ENCODE measurements around the gene MEMO1. TPM values are rescaled to one million over a fixed set of nuclear protein-coding genes. Genes with fewer than 3 reads are reported as not detected.

Gene MEMO1
- total and polyA plus RNA-seq, 8 donors, result 33.0 to 47.3 (median 38.1) TPM

GRCh38 chr2:31828891-31829290 is 181.9 kb downstream of the MEMO1 start:
- Histone ChIP-seq H3K27ac (no peak overlapping the region), H3K4me1 (no peaks in the 10 kb centered on the region), H3K4me3 (no peak overlapping the region), H3K9me3 (peaks cover 0 to 31% of the 10 kb centered on the region in 2 donors), H3K36me3 (no peaks in the 10 kb centered on the region), H3K27me3 (no peaks in the 10 kb centered on the region)
- intact Hi-C loops (cut with DNase I), result no loop called here
- DNase-seq, result no peak
- no peak for TF ChIP-seq CTCF (IDR thresholded peaks at IDR 0.05)
- no peak for ATAC-seq

- no peaks in the 10 kb centered on the region for H3K4me1 ChIP-seq
- H3K27me3 ChIP-seq, result no peaks in the 10 kb centered on the region
- H3K27ac ChIP-seq, result no peak overlapping the region
- H3K9me3 ChIP-seq, result peaks cover 0 to 61% of the 10 kb centered on the region in 2 donors
- intact Hi-C loops (cut with DNase I), result no loop called here
- DNase-seq (no peak), ATAC-seq (no peak)
- H3K36me3 ChIP-seq, result no peaks in the 10 kb centered on the region
- H3K4me3 ChIP-seq, result no peak overlapping the region
- TF ChIP-seq CTCF (IDR thresholded peaks at IDR 0.05), result no peak
These were observed 187.2 kb downstream of the MEMO1 start for GRCh38 chr2:31823558-31823957.

- Histone ChIP-seq H3K27me3 (no peaks in the 10 kb centered on the region), H3K4me3 (no peak overlapping the region), H3K9me3 (peaks cover 0 to 58% of the 10 kb centered on the region in 2 donors), H3K27ac (no peak overlapping the region), H3K36me3 (no peaks in the 10 kb centered on the region), H3K4me1 (no peaks in the 10 kb centered on the region)
- DNase-seq (no peak), ATAC-seq (no peak)
- TF ChIP-seq CTCF (IDR thresholded peaks at IDR 0.05), result no peak
- intact Hi-C loops (cut with DNase I), result no loop called here
These were observed 188.2 kb downstream of the MEMO1 start for GRCh38 chr2:31822587-31822986.

Other genes starting within 250 kb of the MEMO1 start
- gene DPY30, start 28.8 kb upstream of the MEMO1 start, total RNA-seq, result 10 to 100 TPM; 58.0 to 64.1 TPM
- 10 to 100 TPM; 67.6 to 87.9 (median 79.0) TPM for gene DPY30, start 28.8 kb upstream of the MEMO1 start, polyA plus RNA-seq (ENCODE audit: insufficient read length in 6 of 6)
- gene SPAST, start 52.5 kb upstream of the MEMO1 start, total RNA-seq, result 10 to 100 TPM; 16.0 to 16.7 TPM
- gene SPAST, start 52.5 kb upstream of the MEMO1 start, polyA plus RNA-seq (ENCODE audit: insufficient read length in 6 of 6), result 10 to 100 TPM; 21.4 to 25.7 (median 24.7) TPM
- 10 to 100 TPM; 29.3 to 29.9 TPM for gene SLC30A6, start 154.9 kb upstream of the MEMO1 start, total RNA-seq
- gene SLC30A6, start 154.9 kb upstream of the MEMO1 start, polyA plus RNA-seq (ENCODE audit: insufficient read length in 6 of 6), result 10 to 100 TPM; 23.5 to 27.2 (median 25.7) TPM